ENCODE measurements around the gene KRTAP5-7. TPM values are rescaled to one million over a fixed set of nuclear protein-coding genes. Genes with fewer than 3 reads are reported as not detected.

Gene KRTAP5-7
- total and polyA plus RNA-seq, 4 donors: 0.19 TPM; not detected in 3

GRCh38 chr11:71507102-71507501, 20.0 kb upstream of the KRTAP5-7 start:
- WGBS: 96% methylated on average over 5 of the region's 5 CpGs
- Histone ChIP-seq H3K4me1 (ENCODE audit: control insufficient read depth in 4 of 4, insufficient read depth in 4 of 4, low read length in 3 of 4) (no peaks in the 10 kb centered on the region), H3K36me3 (ENCODE audit: control insufficient read depth in 4 of 4, insufficient read depth in 3 of 4, low read depth in 1 of 4, low read length in 3 of 4) (peaks cover 0 to 5% (median 2%) of the 10 kb centered on the region in 4 donors), H3K9me3 (ENCODE audit: control insufficient read depth in 4 of 4, low read length in 3 of 4) (peaks cover 0 to 8% (median 3%) of the 10 kb centered on the region in 4 donors), H3K27me3 (ENCODE audit: control insufficient read depth in 4 of 4, insufficient read depth in 4 of 4, low read length in 3 of 4) (no peaks in the 10 kb centered on the region), H3K9ac (ENCODE audit: low read depth in 1 of 2, low read length in 2 of 2) (no peak overlapping the region), H3K27ac (ENCODE audit: low read depth in 1 of 2, low read length in 2 of 2) (no peak overlapping the region), H3K4me3 (ENCODE audit: low read depth in 1 of 3, low read length in 3 of 3) (no peak overlapping the region)
- TF ChIP-seq NR2F2 (IDR thresholded peaks at IDR 0.05) (no peak), HNF4G (IDR thresholded peaks at IDR 0.05) (no peak), HNF4A (conservative IDR thresholded peaks at IDR 0.05) (no peak), REST (IDR thresholded peaks at IDR 0.05) (no peak), EGR1 (IDR thresholded peaks at IDR 0.05; ENCODE audit: low read depth in 2 of 2) (no peak), ZBTB33 (IDR thresholded peaks at IDR 0.05) (no peak), GABPA (IDR thresholded peaks at IDR 0.05 in 1 of 2, conservative IDR thresholded peaks at IDR 0.05 in 1 of 2) (no peak), CTCF (IDR thresholded peaks at IDR 0.05; ENCODE audit: low read depth, low read length, missing input control) (no peak), YY1 (IDR thresholded peaks at IDR 0.05) (no peak), MAX (IDR thresholded peaks at IDR 0.05) (no peak), FOXA2 (IDR thresholded peaks at IDR 0.05) (no peak), ATF3 (IDR thresholded peaks at IDR 0.05) (no peak), JUND (IDR thresholded peaks at IDR 0.05) (no peak), TAF1 (conservative IDR thresholded peaks at IDR 0.05) (no peak), RAD21 (IDR thresholded peaks at IDR 0.05) (no peak)
- no peak for DNase-seq (ENCODE audit: low spot score)
